Neural cell (in vitro differentiated cells): Measurements from ENCODE around the gene PIK3C2A. TPM values are rescaled to one million over a fixed set of nuclear protein-coding genes. Genes with fewer than 3 reads are reported as not detected.

Experiments
- H2AFZ ChIP-seq: fragments of 200-600, 300-800 bp; sonication (generic), shearing (Covaris generic); 2 replicates; pipeline ENCODE4 v1.6.0; 2014; ENCODE audit warnings: low read depth, mild to moderate bottlenecking, antibody characterized with exemption, low read length, moderate library complexity
- H3F3A ChIP-seq: fragments of 200-600 bp; shearing (Covaris generic); 2 replicates; pipeline ENCODE4 v1.6.1; 2016; ENCODE audit warnings: mild to moderate bottlenecking, moderate library complexity, mixed read lengths, antibody characterized with exemption, low read length; ENCODE audit not compliant: insufficient read depth, poor library complexity, severe bottlenecking
- H3K27ac ChIP-seq: fragments of 200-600, 300-800 bp; sonication (generic), shearing (Covaris generic); 2 replicates; pipeline ENCODE4 v1.5.1; 2014; ENCODE audit warnings: mild to moderate bottlenecking, low read length, moderate library complexity
- H3K27me3 ChIP-seq: fragments of 300-800, 200-600 bp; sonication (generic), shearing (Covaris generic); 2 replicates; pipeline ENCODE4 v1.6.0; 2014; ENCODE audit warnings: mild to moderate bottlenecking, low read depth, low read length, moderate library complexity; ENCODE audit not compliant: insufficient read depth
- H3K36me3 ChIP-seq: fragments of 300-800, 200-600 bp; sonication (generic), shearing (Covaris generic); 2 replicates; pipeline ENCODE4 v1.5.1; 2014; ENCODE audit warnings: mild to moderate bottlenecking, antibody characterized with exemption, low read length, moderate library complexity; ENCODE audit not compliant: insufficient read depth
- H3K4me2 ChIP-seq: fragments of 300-800, 200-600 bp; sonication (generic), shearing (Covaris generic); 2 replicates; pipeline ENCODE4 v1.6.0; 2014; ENCODE audit warnings: mild to moderate bottlenecking, low read length
- H3K4me3 ChIP-seq: fragments of 300-800, 200-600 bp; sonication (generic), shearing (Covaris generic); 2 replicates; pipeline ENCODE4 v1.5.1; 2014; ENCODE audit warnings: mild to moderate bottlenecking, low read length, moderate library complexity
- H3K79me2 ChIP-seq: fragments of 200-600 bp; shearing (Covaris generic); replicated peaks from 2 replicates; pipeline ENCODE4 v1.6.0; 2014; ENCODE audit warnings: mild to moderate bottlenecking, low read length, moderate library complexity; ENCODE audit not compliant: insufficient read depth
- H3K9ac ChIP-seq: fragments of 300-800, 200-600 bp; sonication (generic), shearing (Covaris generic); 2 replicates; pipeline ENCODE4 v1.6.1; 2016; ENCODE audit warnings: mild to moderate bottlenecking, low read length, mixed read lengths
- H3K9me2 ChIP-seq: fragments of 200-600 bp; shearing (Covaris generic); 2 replicates; pipeline ENCODE4 v1.6.1; 2016; ENCODE audit warnings: mild to moderate bottlenecking, low read length, mixed read lengths; ENCODE audit not compliant: insufficient read depth
- H3K9me3 ChIP-seq: fragments of 200-600, 300-800 bp; sonication (generic), shearing (Covaris generic); 2 replicates; pipeline ENCODE4 v1.6.1; 2016; ENCODE audit warnings: mild to moderate bottlenecking, mixed run types, low read length, moderate library complexity, mixed read lengths
- H4K20me1 ChIP-seq: fragments of 200-600 bp; shearing (Covaris generic); 2 replicates; pipeline ENCODE4 v1.6.1; 2016; ENCODE audit warnings: mild to moderate bottlenecking, mixed run types; ENCODE audit not compliant: insufficient read depth
- EP300 ChIP-seq: fragments of 450-650 bp; conservative IDR thresholded peaks from 2 replicates; pipeline ENCODE4 v1.6.1; 2014; ENCODE audit warnings: antibody characterized with exemption, mild to moderate bottlenecking, moderate library complexity; ENCODE audit not compliant: poor library complexity, severe bottlenecking
- EZH2 ChIP-seq: fragments of 200-600, 300-800 bp; shearing (Covaris generic), sonication (generic); IDR thresholded peaks from 2 replicates; pipeline ENCODE4 v1.6.1; 2014; ENCODE audit warnings: antibody characterized with exemption, low read length, borderline replicate concordance, mild to moderate bottlenecking; ENCODE audit not compliant: insufficient read depth, poor library complexity, severe bottlenecking
- MXI1 ChIP-seq: fragments of 450-650 bp; conservative IDR thresholded peaks from 2 replicates; pipeline ENCODE4 v1.6.1; 2014; ENCODE audit warnings: antibody characterized with exemption, mild to moderate bottlenecking; ENCODE audit not compliant: poor library complexity, severe bottlenecking
- POLR2AphosphoS5 ChIP-seq: IDR thresholded peaks from 2 replicates; pipeline ENCODE4 v1.6.1; 2012
- RAD21 ChIP-seq: fragments of 450-650 bp; conservative IDR thresholded peaks from 2 replicates; pipeline ENCODE4 v1.6.1; 2014; ENCODE audit warnings: antibody characterized with exemption, mild to moderate bottlenecking, moderate library complexity
- SMC3 ChIP-seq: fragments of 450-650 bp; conservative IDR thresholded peaks from 2 replicates; pipeline ENCODE4 v1.6.1; 2014; ENCODE audit warnings: antibody characterized with exemption, mild to moderate bottlenecking, moderate library complexity; ENCODE audit not compliant: poor library complexity
- TAF1 ChIP-seq: IDR thresholded peaks from 2 replicates; pipeline ENCODE4 v1.6.1; 2012; ENCODE audit warnings: low read depth
- polyA plus RNA-seq: library from polyadenylated mRNA; depleted of rRNA; stranded (reverse); fragments of >200 nt; gene quantifications from 2 replicates; pipeline ENCODE4 v1.2.3, GENCODE V29; 2014
- TF ChIP-seq, protein P1 (sequence below): IDR thresholded peaks from 2 replicates; pipeline ENCODE4 v1.6.1; 2012; ENCODE audit warnings: borderline replicate concordance
- TF ChIP-seq, protein P2 (sequence below): fragments of 450-650 bp; IDR thresholded peaks from 2 replicates; pipeline ENCODE4 v1.5.1; 2014; ENCODE audit warnings: antibody characterized with exemption, mild to moderate bottlenecking, moderate library complexity; ENCODE audit not compliant: poor library complexity, severe bottlenecking

PIK3C2A gene
- polyA plus RNA-seq, 1 donor from 2014 or later: 24.9 TPM

DNA sequence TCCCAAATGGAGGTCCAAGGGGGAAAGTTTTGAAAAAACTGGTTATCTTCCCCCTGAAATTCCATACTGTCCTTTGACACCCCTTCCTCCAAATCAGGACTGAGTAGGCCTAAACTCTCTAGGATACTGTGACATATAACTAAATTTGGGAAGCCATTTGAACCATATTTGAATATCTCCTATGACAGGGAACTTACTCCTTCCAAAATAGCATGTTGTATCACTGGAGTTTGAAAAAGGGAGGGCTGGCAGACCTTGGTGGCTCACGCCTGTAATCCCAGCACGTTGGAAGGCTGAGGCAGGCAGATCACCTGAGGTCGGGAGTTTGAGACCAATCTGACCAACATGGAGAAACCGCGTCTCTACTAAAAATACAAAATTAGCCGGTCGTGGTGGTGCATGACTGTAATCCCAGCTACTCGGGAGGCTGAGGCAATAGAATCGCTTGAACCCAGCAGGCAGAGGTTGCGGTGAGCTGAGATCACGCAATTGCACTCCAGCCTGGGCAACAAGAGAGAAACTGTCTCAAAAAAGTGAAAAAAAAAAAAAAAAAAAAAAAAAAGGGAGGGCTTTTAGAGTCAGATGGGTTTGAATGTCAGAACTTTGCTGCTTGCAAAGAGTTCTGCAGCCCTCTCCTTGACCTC, 42.4 kb downstream of the PIK3C2A start:
- no peaks in the 10 kb centered on the region for H3K27me3 ChIP-seq
- TF ChIP-seq, protein P1, sequence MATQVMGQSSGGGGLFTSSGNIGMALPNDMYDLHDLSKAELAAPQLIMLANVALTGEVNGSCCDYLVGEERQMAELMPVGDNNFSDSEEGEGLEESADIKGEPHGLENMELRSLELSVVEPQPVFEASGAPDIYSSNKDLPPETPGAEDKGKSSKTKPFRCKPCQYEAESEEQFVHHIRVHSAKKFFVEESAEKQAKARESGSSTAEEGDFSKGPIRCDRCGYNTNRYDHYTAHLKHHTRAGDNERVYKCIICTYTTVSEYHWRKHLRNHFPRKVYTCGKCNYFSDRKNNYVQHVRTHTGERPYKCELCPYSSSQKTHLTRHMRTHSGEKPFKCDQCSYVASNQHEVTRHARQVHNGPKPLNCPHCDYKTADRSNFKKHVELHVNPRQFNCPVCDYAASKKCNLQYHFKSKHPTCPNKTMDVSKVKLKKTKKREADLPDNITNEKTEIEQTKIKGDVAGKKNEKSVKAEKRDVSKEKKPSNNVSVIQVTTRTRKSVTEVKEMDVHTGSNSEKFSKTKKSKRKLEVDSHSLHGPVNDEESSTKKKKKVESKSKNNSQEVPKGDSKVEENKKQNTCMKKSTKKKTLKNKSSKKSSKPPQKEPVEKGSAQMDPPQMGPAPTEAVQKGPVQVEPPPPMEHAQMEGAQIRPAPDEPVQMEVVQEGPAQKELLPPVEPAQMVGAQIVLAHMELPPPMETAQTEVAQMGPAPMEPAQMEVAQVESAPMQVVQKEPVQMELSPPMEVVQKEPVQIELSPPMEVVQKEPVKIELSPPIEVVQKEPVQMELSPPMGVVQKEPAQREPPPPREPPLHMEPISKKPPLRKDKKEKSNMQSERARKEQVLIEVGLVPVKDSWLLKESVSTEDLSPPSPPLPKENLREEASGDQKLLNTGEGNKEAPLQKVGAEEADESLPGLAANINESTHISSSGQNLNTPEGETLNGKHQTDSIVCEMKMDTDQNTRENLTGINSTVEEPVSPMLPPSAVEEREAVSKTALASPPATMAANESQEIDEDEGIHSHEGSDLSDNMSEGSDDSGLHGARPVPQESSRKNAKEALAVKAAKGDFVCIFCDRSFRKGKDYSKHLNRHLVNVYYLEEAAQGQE: no peak
- TF ChIP-seq EP300 (no peak), POLR2AphosphoS5 (no peak), EZH2 (no peak), MXI1 (no peak), RAD21 (no peak), TAF1 (no peak), SMC3 (no peak)
- TF ChIP-seq, protein P2, sequence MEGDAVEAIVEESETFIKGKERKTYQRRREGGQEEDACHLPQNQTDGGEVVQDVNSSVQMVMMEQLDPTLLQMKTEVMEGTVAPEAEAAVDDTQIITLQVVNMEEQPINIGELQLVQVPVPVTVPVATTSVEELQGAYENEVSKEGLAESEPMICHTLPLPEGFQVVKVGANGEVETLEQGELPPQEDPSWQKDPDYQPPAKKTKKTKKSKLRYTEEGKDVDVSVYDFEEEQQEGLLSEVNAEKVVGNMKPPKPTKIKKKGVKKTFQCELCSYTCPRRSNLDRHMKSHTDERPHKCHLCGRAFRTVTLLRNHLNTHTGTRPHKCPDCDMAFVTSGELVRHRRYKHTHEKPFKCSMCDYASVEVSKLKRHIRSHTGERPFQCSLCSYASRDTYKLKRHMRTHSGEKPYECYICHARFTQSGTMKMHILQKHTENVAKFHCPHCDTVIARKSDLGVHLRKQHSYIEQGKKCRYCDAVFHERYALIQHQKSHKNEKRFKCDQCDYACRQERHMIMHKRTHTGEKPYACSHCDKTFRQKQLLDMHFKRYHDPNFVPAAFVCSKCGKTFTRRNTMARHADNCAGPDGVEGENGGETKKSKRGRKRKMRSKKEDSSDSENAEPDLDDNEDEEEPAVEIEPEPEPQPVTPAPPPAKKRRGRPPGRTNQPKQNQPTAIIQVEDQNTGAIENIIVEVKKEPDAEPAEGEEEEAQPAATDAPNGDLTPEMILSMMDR: no peak
- H2AFZ ChIP-seq: no peak overlapping the region
- no peaks in the 10 kb centered on the region for H3K36me3 ChIP-seq
- H3K4me3 ChIP-seq: no peak overlapping the region
- no peaks in the 10 kb centered on the region for H3K9me2 ChIP-seq
- no peaks in the 10 kb centered on the region for H3K9me3 ChIP-seq
- no peaks in the 10 kb centered on the region for H3F3A ChIP-seq
- no peaks in the 10 kb centered on the region for H4K20me1 ChIP-seq
- peaks cover 20% of the 10 kb centered on the region for H3K79me2 ChIP-seq
- H3K27ac ChIP-seq: no peak overlapping the region
- H3K9ac ChIP-seq: no peak overlapping the region
- H3K4me2 ChIP-seq: no peak overlapping the region

DNA sequence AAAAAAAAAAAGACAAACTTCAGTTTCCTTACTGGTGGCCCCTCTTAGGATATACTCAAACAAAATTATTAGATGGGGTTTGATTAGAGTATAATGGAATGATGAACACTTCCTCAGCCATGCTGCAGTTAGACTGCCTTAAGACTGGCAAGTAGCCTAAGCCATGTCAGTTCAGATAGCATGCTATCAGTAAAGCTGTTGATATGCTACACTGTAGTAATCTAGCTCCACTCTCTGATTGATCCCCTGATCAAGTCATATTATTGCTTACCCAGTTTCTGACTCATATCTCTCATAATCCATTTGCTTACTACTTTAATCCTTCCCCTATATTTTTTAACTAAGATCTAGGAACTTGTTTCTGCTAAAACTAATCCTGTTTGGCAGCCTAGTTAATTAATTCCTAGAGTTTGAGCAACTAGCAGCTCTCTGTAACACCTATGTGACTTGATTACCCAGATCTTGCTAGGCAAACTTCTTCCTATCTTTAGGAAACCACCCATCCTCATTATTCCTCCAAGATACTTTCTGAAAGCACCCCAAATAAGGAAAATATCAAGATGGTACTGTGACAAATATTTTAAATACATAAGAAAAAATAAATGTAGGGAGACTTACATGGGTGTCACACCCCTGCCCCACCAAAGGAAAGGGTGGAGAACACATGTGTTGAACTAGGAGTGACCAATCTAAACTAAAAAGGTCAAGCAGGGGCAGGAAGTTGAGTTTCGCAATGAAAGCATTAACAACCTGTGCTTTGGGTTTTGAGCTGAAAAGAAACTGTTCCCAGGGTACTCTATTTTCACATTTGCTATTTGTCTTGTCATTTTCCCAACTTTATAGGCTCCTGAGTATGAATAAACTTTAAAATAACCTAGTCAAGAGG, 43.2 kb downstream of the PIK3C2A start:
- Histone ChIP-seq H2AFZ (no peak overlapping the region), H3K9me2 (no peaks in the 10 kb centered on the region), H3K9ac (no peak overlapping the region), H3K9me3 (no peaks in the 10 kb centered on the region), H3F3A (no peaks in the 10 kb centered on the region), H3K4me2 (no peak overlapping the region), H3K36me3 (no peaks in the 10 kb centered on the region), H3K79me2 (peaks cover 20% of the 10 kb centered on the region), H3K27ac (no peak overlapping the region), H4K20me1 (no peaks in the 10 kb centered on the region), H3K4me3 (no peak overlapping the region), H3K27me3 (no peaks in the 10 kb centered on the region)
- no peak for TF ChIP-seq EP300
- no peak for TF ChIP-seq MXI1
